AG09309 (cell line): ENCODE results near the gene CENPP.

Experiments used
- DNase-seq: peaks from one replicate; pipeline ENCODE4 v3.0.0-alpha.2; 2010; ENCODE audit warnings: low read depth
- H3K4me3 ChIP-seq: 2 replicates; pipeline ENCODE4 v1.5.1; 2011; ENCODE audit warnings: mild to moderate bottlenecking, low read depth, low read length, moderate library complexity; ENCODE audit not compliant: control insufficient read depth
- TF ChIP-seq, protein P1 (sequence below): IDR thresholded peaks from 2 replicates; pipeline ENCODE4 v1.5.1; 2011; ENCODE audit warnings: mild to moderate bottlenecking, low read depth, low read length, inconsistent platforms; ENCODE audit not compliant: insufficient read depth, control insufficient read depth; ENCODE audit errors: missing control alignments

The CENPP gene

DNA sequence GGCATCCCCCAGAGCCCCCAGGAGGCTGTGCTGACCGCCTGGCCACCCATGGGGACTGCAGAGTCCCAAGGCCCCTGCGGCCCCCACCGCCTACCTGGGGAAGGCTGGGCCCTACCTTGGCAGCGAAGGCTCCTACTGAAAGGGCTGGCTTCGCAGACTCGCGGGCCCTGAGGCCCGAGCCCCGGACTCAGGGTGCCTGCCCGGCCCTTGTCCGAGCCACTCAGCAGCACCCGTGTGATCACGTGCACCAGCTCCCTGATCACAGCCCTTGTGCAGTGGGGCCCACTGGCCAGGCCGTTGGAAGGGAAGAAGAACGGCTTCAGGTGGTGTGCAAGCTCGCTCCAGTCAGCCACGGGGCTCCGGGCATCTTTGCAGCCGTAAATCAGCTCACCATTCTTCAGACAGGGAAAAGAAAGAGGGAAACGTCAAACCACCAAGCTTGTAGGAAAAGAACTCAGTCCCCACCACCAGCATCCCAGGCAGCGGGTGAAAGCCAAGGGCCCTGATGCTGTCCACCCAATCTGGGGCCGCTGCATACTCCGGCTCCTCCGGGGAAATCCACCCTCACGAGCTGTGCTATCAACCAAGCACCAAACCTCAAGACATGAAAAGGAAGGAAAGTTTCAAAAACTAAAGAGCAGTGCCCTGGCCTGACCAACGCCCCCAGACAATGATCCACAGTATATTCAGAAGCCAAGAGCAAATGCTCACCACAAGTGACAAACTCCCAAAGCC is 312.3 kb downstream of the CENPP start:
- TF ChIP-seq, protein P1, sequence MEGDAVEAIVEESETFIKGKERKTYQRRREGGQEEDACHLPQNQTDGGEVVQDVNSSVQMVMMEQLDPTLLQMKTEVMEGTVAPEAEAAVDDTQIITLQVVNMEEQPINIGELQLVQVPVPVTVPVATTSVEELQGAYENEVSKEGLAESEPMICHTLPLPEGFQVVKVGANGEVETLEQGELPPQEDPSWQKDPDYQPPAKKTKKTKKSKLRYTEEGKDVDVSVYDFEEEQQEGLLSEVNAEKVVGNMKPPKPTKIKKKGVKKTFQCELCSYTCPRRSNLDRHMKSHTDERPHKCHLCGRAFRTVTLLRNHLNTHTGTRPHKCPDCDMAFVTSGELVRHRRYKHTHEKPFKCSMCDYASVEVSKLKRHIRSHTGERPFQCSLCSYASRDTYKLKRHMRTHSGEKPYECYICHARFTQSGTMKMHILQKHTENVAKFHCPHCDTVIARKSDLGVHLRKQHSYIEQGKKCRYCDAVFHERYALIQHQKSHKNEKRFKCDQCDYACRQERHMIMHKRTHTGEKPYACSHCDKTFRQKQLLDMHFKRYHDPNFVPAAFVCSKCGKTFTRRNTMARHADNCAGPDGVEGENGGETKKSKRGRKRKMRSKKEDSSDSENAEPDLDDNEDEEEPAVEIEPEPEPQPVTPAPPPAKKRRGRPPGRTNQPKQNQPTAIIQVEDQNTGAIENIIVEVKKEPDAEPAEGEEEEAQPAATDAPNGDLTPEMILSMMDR, result no peak
- DNase-seq, result no peak

DNA sequence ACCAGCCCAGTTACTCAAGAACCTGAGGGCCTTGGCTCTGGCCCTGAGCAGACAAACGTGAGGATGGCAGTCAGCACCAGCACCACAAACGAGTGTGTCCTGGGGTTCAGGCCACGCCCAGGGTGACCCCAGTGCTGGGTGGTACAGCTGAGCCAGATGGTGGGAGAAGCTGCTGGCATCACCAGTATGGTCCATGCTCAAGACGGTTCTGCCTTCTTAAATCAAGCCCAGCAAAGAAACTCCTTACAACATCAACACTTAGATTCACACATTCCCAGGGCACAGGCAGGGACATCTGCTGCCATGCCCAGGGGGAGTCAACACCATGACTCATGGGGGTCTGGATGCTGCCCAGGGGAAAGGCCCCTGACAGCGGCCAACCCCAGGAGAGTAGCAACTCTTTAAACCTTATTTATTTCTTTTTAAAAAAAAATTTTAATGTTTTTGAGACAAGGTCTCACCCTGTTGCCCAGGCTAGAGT is 312.9 kb downstream of the CENPP start:
- TF ChIP-seq, protein P1, result no peak
- DNase-seq, result no peak
- no peak overlapping the region for H3K4me3 ChIP-seq

More for the DNA sequence above, 312.3 kb downstream of the CENPP start:
- no peak overlapping the region for H3K4me3 ChIP-seq

DNA sequence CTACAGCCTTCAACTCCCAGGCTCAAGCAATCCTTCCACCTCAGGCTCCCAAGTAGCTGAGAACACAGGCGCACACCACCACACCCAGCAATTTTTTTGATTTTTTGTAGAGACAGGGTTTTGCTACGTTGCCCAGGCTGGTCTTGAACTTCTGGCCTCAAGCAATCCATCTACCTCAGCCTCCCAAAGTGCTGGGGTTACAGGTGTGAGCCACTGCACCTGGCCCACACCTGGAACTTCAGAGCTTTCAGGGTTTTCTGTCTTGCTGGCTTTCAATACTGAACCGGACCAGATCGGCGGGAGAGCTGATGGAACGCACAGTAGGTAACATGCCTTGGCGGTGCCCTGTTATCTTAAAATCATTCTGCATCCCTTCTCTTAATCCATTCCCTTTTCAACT is 313.4 kb downstream of the CENPP start:
- TF ChIP-seq, protein P1, result no peak
- no peak for DNase-seq
- H3K4me3 ChIP-seq, result no peak overlapping the region

DNA sequence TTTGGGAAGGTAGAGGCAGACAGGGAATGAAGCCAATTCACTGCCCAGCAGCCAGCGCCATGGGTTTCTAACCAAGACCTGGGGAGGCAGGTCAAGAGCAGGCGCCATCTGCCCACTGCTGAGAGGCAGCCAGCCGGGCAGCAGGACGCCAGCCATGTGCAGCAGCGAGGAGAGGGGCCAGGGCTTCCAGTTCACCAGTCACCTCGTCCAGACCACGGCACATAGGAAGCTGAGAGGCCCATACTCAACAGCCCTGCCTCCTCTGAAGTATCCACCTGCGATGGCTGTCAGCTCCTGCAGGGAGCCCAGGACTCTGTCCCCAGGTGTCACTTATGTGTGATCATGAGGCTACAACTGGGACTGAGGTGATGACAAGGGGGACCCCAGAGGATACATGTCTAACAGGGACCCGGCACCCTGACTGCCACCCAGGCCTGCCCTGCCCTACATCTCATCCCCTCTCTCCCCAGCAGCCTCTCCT is 314.1 kb downstream of the CENPP start:
- no peak for DNase-seq
- TF ChIP-seq, protein P1, result no peak

DNA sequence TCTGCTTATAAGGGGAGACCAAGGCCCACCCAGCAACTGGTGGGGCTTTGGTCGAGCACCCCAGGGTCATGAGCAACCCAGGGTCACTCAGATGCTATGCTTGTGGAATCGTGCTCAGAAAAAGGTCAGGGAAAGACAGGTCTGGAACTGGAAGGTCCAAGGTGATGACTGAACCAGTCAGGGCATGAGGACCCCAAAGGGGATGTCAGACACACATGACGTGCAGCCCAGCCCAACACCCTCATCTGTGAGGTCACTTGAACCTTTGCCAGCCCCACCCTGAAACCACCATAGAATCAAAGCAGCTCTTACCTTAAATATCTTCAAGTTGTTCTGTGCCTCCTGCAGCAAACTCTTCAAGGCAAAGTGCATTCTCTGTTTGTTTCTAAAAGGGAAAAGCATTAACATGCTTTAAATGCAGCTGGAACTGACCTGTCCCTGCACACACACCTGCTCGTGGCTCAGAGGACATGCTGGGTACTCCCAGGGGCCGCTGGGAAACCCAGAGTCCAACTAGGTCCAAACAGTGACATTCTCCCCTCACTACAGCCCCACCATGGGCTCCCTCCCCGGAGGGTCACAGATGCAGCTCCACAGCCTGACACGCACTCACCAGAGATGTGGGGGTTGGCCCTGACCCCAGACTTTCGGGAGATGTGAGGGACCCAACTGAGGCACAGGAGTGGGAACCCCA is 314.8 kb downstream of the CENPP start:
- no peak for DNase-seq
- TF ChIP-seq, protein P1, result no peak
- no peak overlapping the region for H3K4me3 ChIP-seq

More for the DNA sequence above, 314.1 kb downstream of the CENPP start:
- no peak overlapping the region for H3K4me3 ChIP-seq

DNA sequence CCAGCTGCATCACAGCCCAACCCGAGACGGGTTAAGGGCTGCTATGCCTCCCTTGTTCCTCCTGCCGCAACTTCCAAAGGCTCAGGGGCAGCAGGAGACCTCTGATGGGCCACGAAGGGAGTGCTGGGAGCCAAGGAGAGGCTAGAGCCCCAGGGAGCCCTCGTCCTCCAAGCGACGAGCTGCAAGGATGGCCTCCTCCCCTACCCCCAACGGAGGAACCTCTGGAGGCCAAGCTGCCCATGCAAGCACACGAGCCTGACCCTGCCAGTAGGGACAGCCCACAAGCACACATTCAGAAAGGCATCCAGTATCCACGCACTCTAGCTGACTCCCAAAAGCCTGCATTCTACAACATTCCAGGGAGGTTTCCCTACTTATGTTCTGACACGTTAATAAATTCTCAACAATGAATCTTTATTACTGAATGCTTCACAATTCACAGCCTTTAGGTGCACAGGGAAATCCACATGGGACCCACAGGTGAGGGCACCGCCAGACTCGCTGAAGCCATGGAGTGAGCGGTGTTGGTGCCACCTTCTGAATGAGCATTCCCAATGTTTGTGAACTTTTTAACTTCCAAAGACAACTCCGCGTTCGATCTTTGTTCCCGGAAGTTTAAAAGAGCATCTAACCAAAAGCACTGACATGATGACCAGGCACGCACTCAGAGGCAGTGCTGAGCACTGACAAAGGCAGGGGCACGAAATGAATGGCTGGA is 315.5 kb downstream of the CENPP start:
- TF ChIP-seq, protein P1, result no peak
- no peak for DNase-seq
- no peak overlapping the region for H3K4me3 ChIP-seq
